IMR-90 (cell line): Measurements from ENCODE around the gene DRD4. TPM values are rescaled to one million over a fixed set of nuclear protein-coding genes. Genes with fewer than 3 reads are reported as not detected.

ENCODE experiments used
- BHLHE40 ChIP-seq: fragments of 150-350 bp; IDR thresholded peaks from 2 replicates; pipeline ENCODE4 v1.6.1; 2016; ENCODE audit warnings: mild to moderate bottlenecking, low read depth, low read length
- CHD1 ChIP-seq: IDR thresholded peaks from 2 replicates; pipeline ENCODE4 v1.6.1; 2012; ENCODE audit warnings: low read depth, low read length, improper control_type of control experiment
- FOS ChIP-seq: fragments of 150-350 bp; IDR thresholded peaks from 2 replicates; pipeline ENCODE4 v1.6.1; 2016; ENCODE audit warnings: low read depth, low read length
- MAFK ChIP-seq: IDR thresholded peaks from 2 replicates; pipeline ENCODE4 v1.6.1; 2012; ENCODE audit warnings: low read depth, low read length, improper control_type of control experiment
- MAZ ChIP-seq: IDR thresholded peaks from 2 replicates; pipeline ENCODE4 v1.6.1; 2012; ENCODE audit warnings: low read depth, mild to moderate bottlenecking, low read length, improper control_type of control experiment, moderate library complexity, borderline replicate concordance
- POLR2A ChIP-seq: IDR thresholded peaks from 2 replicates; pipeline ENCODE4 v1.6.1; 2012; ENCODE audit warnings: mild to moderate bottlenecking, low read depth, low read length
- RAD21 ChIP-seq: IDR thresholded peaks from 2 replicates; pipeline ENCODE4 v1.6.1; 2012; ENCODE audit warnings: low read length, improper control_type of control experiment
- RFX5 ChIP-seq: IDR thresholded peaks from 2 replicates; pipeline ENCODE4 v1.8.0; 2012; ENCODE audit warnings: low read depth, mild to moderate bottlenecking, low read length, moderate library complexity
- polyA plus RNA-seq, 3 experiments: library from polyadenylated mRNA; depleted of rRNA; stranded (reverse); fragments of >200 nt; gene quantifications; 2 replicates each; pipeline ENCODE4 v1.2.3, GENCODE V29; 2012; ENCODE audit warnings: low replicate concordance in 1 of 3
- total RNA-seq: library from RNA; depleted of rRNA; stranded (reverse); fragments of >200 nt; gene quantifications from 2 replicates; pipeline ENCODE4 v1.2.3, GENCODE V29; 2012

The DRD4 gene
- total and polyA plus RNA-seq, 2 of the 4 experiments (the other 2 are of a cell fraction): not detected

DNA sequence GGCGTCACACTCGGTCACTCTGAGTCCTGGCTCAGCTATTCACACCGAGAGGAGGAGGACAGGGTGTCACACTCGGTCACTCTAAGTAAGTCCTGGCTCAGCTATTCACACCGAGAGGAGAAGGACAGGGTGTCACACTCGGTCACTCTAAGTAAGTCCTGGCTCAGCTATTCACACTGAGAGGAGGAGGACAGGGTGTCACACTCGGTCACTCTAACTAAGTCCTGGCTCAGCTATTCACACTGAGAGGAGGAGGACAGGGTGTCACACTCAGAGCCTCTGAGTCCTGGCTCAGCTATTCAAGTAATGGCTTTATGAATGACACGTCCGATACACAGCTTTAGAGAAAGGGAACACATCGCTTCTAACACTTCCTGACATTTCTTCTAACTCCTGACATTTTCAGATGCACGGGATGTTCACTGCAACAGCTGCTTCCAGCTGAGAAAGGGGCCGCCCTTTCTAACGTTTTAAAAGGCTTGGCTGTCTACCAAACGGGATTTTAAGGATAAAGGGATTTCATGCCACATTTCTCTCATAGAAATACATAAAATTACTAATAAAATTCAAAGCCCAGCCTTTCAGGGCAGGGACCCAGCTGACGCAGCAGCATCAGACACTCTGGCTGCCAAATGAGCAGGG lies 28.1 kb downstream of the DRD4 start (continued):
- TF ChIP-seq FOS (no peak), CHD1 (no peak), MAZ (no peak), RAD21 (no peak), MAFK (no peak), RFX5 (no peak), POLR2A (no peak), BHLHE40 (no peak)
